ENCODE data around the gene SPR.

Gene SPR

DNA sequence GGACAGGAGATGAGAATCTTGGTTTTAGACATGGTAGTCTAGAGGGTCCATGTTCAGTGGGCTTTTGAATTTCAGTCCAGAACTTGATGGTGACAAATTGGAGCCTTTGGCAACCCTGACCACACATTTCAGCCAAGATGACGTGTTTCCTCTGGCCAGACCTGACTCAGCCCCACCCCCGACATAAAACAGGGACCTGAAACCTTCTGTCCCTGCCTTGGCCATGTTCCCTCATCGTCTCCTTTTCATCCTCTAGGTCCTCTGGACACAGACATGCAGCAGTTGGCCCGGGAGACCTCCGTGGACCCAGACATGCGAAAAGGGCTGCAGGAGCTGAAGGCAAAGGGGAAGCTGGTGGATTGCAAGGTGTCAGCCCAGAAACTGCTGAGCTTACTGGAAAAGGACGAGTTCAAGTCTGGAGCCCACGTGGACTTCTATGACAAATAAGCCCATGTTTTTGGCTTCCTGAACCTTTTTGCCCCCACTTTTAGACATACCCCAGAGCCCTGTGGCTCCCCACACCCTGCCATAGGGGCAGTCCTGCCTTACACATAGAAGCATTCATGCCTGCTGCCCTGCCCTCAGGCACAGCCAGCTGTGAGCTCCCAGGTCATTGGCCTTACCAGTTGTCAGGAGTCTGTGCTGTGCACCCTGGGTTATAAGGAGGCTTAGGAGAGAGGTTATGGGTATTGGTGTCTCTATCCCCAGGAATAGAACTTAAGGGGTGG lies 4.0 kb downstream of the SPR start:
- intact Hi-C loops (cut with DNase I; ENCODE audit: low total_unique reads), result no loop called here
- DNase-seq, result no peak

DNA sequence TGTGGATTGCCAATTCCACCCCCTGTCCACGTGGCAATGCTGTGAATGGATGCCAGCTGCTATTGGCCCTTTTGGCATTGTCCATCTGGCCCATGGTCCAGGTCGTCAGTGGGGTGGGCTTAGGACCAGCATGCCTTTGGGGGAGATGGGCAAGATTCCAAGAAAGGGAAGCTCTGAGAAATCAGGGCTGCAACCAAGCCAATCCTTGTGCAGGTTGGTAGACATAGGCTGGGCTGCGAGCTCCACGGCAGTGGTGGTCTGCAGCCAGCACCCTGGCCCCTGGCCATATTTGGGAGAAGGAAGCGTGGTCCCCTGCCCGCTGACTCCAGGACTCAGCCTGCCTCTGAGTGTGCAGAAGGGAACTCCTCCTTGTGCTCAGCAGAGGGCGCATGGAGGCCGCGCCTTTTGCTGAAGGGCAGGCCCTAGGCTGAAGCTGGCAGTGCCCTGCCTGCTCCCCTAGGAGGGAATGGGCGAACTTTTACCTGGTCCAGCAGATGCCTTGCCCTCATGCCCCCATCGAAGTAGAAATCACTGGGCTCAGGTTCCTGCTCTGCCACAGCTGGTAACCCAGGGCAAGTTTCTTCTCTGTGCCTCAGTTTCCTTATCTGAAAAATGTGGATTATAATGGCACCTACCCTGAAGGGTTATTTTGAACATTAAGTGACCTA lies 5.4 kb downstream of the SPR start:
- Histone ChIP-seq H3K36me3 (peaks cover 0 to 20% (median 20%) of the 10 kb centered on the region in 3 donors), H3K9me3 (no peaks in the 10 kb centered on the region), H3K4me3 (no peak overlapping the region), H3K27ac (no peak overlapping the region), H3K4me1 (peaks cover 0 to 32% (median 17%) of the 10 kb centered on the region in 4 donors), H3K27me3 (peaks cover 0 to 31% of the 10 kb centered on the region in 2 donors)
- intact Hi-C loops (cut with DNase I; ENCODE audit: low total_unique reads), result no loop called here
- TF ChIP-seq, protein P1, sequence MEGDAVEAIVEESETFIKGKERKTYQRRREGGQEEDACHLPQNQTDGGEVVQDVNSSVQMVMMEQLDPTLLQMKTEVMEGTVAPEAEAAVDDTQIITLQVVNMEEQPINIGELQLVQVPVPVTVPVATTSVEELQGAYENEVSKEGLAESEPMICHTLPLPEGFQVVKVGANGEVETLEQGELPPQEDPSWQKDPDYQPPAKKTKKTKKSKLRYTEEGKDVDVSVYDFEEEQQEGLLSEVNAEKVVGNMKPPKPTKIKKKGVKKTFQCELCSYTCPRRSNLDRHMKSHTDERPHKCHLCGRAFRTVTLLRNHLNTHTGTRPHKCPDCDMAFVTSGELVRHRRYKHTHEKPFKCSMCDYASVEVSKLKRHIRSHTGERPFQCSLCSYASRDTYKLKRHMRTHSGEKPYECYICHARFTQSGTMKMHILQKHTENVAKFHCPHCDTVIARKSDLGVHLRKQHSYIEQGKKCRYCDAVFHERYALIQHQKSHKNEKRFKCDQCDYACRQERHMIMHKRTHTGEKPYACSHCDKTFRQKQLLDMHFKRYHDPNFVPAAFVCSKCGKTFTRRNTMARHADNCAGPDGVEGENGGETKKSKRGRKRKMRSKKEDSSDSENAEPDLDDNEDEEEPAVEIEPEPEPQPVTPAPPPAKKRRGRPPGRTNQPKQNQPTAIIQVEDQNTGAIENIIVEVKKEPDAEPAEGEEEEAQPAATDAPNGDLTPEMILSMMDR (IDR thresholded peaks at IDR 0.05), result peak; percentile 68 to 73
- DNase-seq, result peak in 1 of 2 donors; percentile 78

More for the DNA sequence above, 4.0 kb downstream of the SPR start:
- TF ChIP-seq, protein P1 (IDR thresholded peaks at IDR 0.05), result no peak
- H3K4me1 ChIP-seq, result peaks cover 0 to 39% (median 20%) of the 10 kb centered on the region in 4 donors
- H3K36me3 ChIP-seq, result peaks cover 0 to 20% (median 20%) of the 10 kb centered on the region in 3 donors
- no peak overlapping the region for H3K4me3 ChIP-seq
- H3K27ac ChIP-seq, result no peak overlapping the region
- H3K27me3 ChIP-seq, result peaks cover 0 to 29% of the 10 kb centered on the region in 2 donors
- H3K9me3 ChIP-seq, result no peaks in the 10 kb centered on the region

DNA sequence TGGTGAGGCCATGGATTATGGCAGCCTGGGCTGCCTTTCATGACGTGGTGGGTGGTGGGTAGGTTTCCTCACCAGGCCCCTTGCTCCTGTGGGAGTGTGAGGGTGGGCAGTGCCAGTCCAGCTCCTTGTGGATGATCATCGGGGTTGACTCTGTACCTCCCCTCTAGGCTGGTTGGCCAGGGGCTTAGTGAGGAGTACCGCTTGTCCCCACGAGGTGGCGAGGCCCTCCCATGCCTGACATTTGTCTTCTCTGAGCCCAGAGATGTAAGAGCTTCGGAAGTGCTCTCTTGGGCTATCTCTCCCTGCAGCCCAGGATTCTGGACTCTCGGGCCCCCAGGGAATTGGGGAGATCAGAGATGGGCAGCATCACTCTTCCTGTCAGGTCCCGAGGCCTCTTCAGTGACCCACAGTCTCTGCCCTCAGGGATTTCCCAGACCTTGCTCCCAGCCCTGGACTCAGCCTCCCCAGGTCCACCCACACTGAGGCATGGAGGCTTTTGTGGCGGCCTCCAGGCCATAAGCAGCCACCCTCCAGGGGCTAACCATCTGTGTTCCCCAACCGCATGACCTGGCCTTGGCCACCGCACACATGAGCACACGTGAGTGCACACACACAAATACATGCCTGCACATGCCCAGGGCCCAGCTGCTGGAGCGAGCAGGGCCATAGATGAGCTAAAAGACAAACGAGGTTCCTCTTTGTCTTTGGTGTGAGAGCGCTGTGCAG lies 6.5 kb downstream of the SPR start:
- TF ChIP-seq, protein P1 (IDR thresholded peaks at IDR 0.05), result peak; percentile 30 to 55
- peaks cover 0 to 23% (median 9%) of the 10 kb centered on the region in 4 donors for H3K4me1 ChIP-seq
- intact Hi-C loops (cut with DNase I; ENCODE audit: low total_unique reads), result no loop called here
- no peak overlapping the region for H3K4me3 ChIP-seq
- no peaks in the 10 kb centered on the region for H3K9me3 ChIP-seq
- H3K27me3 ChIP-seq, result peaks cover 0 to 39% of the 10 kb centered on the region in 2 donors
- no peak overlapping the region for H3K27ac ChIP-seq
- H3K36me3 ChIP-seq, result peaks cover 0 to 20% (median 20%) of the 10 kb centered on the region in 3 donors
- no peak for DNase-seq

DNA sequence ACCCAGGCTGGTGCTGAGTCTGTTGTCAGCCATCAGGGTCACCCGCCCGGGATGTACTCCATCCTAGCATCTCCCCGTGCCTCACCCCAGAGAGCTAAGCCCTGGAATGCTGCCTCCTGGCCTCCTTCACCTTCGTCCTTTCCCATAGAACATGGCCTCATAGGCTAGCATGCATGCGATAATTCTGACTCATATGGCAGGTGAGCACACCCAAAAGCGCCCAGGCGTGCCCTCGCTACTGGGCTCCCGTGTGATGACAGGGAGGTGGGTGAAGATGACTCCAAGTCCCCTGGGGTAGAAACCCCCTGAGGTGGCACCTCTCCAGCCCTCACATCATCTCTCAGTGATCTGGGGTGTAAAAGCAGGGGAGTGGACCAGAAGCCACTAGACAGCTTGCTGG lies 7.3 kb downstream of the SPR start:
- H3K27ac ChIP-seq, result no peak overlapping the region
- intact Hi-C loops (cut with DNase I; ENCODE audit: low total_unique reads), result no loop called here
- DNase-seq, result no peak
- H3K27me3 ChIP-seq, result peaks cover 0 to 39% of the 10 kb centered on the region in 2 donors
- H3K36me3 ChIP-seq, result peaks cover 0 to 20% (median 20%) of the 10 kb centered on the region in 3 donors
- TF ChIP-seq, protein P1 (IDR thresholded peaks at IDR 0.05), result no peak
- H3K4me3 ChIP-seq, result no peak overlapping the region
- no peaks in the 10 kb centered on the region for H3K9me3 ChIP-seq
- H3K4me1 ChIP-seq, result peaks cover 0 to 15% (median 5%) of the 10 kb centered on the region in 4 donors

DNA sequence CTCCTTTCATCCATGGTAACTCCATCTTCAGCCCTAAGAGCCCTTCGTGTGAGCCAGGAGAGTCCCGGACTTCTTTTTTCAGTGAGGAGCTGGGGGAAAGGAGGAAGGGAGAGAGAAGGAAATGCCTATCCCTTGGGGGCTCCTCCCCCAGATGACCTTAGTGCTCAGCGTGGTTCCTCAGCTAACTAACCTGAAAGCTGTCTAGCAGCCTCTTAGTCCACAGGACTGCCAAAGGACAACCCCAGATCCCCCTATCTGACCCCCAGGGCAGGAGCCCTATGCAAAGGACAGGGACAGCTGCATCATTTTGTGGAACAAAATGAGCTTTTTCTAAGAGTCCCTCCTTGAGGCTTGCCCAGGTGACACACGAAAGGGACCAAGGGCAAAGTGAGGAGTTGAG lies 7.9 kb downstream of the SPR start:
- H3K27me3 ChIP-seq, result peaks cover 0 to 41% of the 10 kb centered on the region in 2 donors
- TF ChIP-seq, protein P1 (IDR thresholded peaks at IDR 0.05), result no peak
- no peak overlapping the region for H3K27ac ChIP-seq
- intact Hi-C loops (cut with DNase I; ENCODE audit: low total_unique reads), result no loop called here
- H3K4me3 ChIP-seq, result no peak overlapping the region
- no peak for DNase-seq
- peaks cover 0 to 12% (median 5%) of the 10 kb centered on the region in 4 donors for H3K4me1 ChIP-seq
- H3K9me3 ChIP-seq, result no peaks in the 10 kb centered on the region
- H3K36me3 ChIP-seq, result peaks cover 0 to 20% (median 14%) of the 10 kb centered on the region in 3 donors
